Measurements from ENCODE around the gene GPR61.

Gene GPR61

GRCh38 chr1:109539676-109540075 lies at the start of gene GPR61:
TSS of gene GPR61 (plus strand) at chr1:109539872. CDS start at chr1:109543023, 3,151 bp downstream.
- Histone ChIP-seq H3K9me3 (ENCODE audit: control insufficient read depth, insufficient read depth, low read length) (no peaks in the 10 kb centered on the region), H3K27ac (ENCODE audit: low read depth, low read length) (no peak within 1 kb of the TSS), H3K36me3 (ENCODE audit: control insufficient read depth, insufficient read depth, low read length) (no peaks in the 10 kb centered on the region), H3K4me3 (ENCODE audit: low read depth, low read length) (no peak within 1 kb of the TSS; the same call in 1 of the 2 replicates), H3K27me3 (ENCODE audit: control insufficient read depth, insufficient read depth, low read length) (no peaks in the 10 kb centered on the region), H3K4me1 (ENCODE audit: control insufficient read depth, insufficient read depth, low read length) (peaks cover 5% of the 10 kb centered on the region; the same call in 1 of the 2 replicates), H3K9ac (ENCODE audit: low read depth, low read length) (no peak within 1 kb of the TSS)

- Histone ChIP-seq H3K4me1 (ENCODE audit: control insufficient read depth, insufficient read depth, low read length) (peaks cover 7% of the 10 kb centered on the region; the same call in 1 of the 2 replicates), H3K9ac (ENCODE audit: low read depth, low read length) (no peak overlapping the region), H3K27ac (ENCODE audit: low read depth, low read length) (no peak overlapping the region), H3K27me3 (ENCODE audit: control insufficient read depth, insufficient read depth, low read length) (no peaks in the 10 kb centered on the region), H3K9me3 (ENCODE audit: control insufficient read depth, insufficient read depth, low read length) (no peaks in the 10 kb centered on the region), H3K36me3 (ENCODE audit: control insufficient read depth, insufficient read depth, low read length) (peaks cover 44% of the 10 kb centered on the region; the same call in 1 of the 2 replicates), H3K4me3 (ENCODE audit: low read depth, low read length) (no peak overlapping the region)
These were observed 49.4 kb upstream of the GPR61 start for GRCh38 chr1:109490029-109490933.

GRCh38 chr1:109490934-109491302 lies 48.8 kb upstream of the GPR61 start:
- Histone ChIP-seq H3K36me3 (ENCODE audit: control insufficient read depth, insufficient read depth, low read length) (peaks cover 40% of the 10 kb centered on the region; the same call in 1 of the 2 replicates), H3K9me3 (ENCODE audit: control insufficient read depth, insufficient read depth, low read length) (no peaks in the 10 kb centered on the region), H3K4me3 (ENCODE audit: low read depth, low read length) (no peak overlapping the region), H3K9ac (ENCODE audit: low read depth, low read length) (no peak overlapping the region), H3K4me1 (ENCODE audit: control insufficient read depth, insufficient read depth, low read length) (0 out of 2 replicates have a peak, but pooled peaks cover 3% of the 10 kb centered on the region), H3K27ac (ENCODE audit: low read depth, low read length) (no peak overlapping the region), H3K27me3 (ENCODE audit: control insufficient read depth, insufficient read depth, low read length) (no peaks in the 10 kb centered on the region)

- Histone ChIP-seq H3K36me3 (ENCODE audit: control insufficient read depth, insufficient read depth, low read length) (peaks cover 36% of the 10 kb centered on the region; the same call in 1 of the 2 replicates), H3K9ac (ENCODE audit: low read depth, low read length) (no peak overlapping the region), H3K9me3 (ENCODE audit: control insufficient read depth, insufficient read depth, low read length) (no peaks in the 10 kb centered on the region), H3K4me1 (ENCODE audit: control insufficient read depth, insufficient read depth, low read length) (0 out of 2 replicates have a peak, but pooled peaks cover 3% of the 10 kb centered on the region), H3K4me3 (ENCODE audit: low read depth, low read length) (no peak overlapping the region), H3K27me3 (ENCODE audit: control insufficient read depth, insufficient read depth, low read length) (no peaks in the 10 kb centered on the region), H3K27ac (ENCODE audit: low read depth, low read length) (no peak overlapping the region)
These were observed 48.3 kb upstream of the GPR61 start for GRCh38 chr1:109491372-109491771.

GRCh38 chr1:109492779-109493178 lies 46.9 kb upstream of the GPR61 start:
- H3K9ac ChIP-seq (ENCODE audit: low read depth, low read length) = no peak overlapping the region
- H3K4me1 ChIP-seq (ENCODE audit: control insufficient read depth, insufficient read depth, low read length) = peaks cover 8% of the 10 kb centered on the region; the same call in 1 of the 2 replicates
- no peak overlapping the region for H3K27ac ChIP-seq (ENCODE audit: low read depth, low read length)
- H3K4me3 ChIP-seq (ENCODE audit: low read depth, low read length) = no peak overlapping the region
- H3K27me3 ChIP-seq (ENCODE audit: control insufficient read depth, insufficient read depth, low read length) = no peaks in the 10 kb centered on the region
- peaks cover 30% of the 10 kb centered on the region; the same call in 1 of the 2 replicates for H3K36me3 ChIP-seq (ENCODE audit: control insufficient read depth, insufficient read depth, low read length)
- H3K9me3 ChIP-seq (ENCODE audit: control insufficient read depth, insufficient read depth, low read length) = no peaks in the 10 kb centered on the region

- H3K27me3 ChIP-seq (ENCODE audit: control insufficient read depth, insufficient read depth, low read length) = no peaks in the 10 kb centered on the region
- H3K4me3 ChIP-seq (ENCODE audit: low read depth, low read length) = no peak overlapping the region
- no peaks in the 10 kb centered on the region for H3K9me3 ChIP-seq (ENCODE audit: control insufficient read depth, insufficient read depth, low read length)
- no peak overlapping the region for H3K27ac ChIP-seq (ENCODE audit: low read depth, low read length)
- H3K9ac ChIP-seq (ENCODE audit: low read depth, low read length) = no peak overlapping the region
- H3K4me1 ChIP-seq (ENCODE audit: control insufficient read depth, insufficient read depth, low read length) = peaks cover 13% of the 10 kb centered on the region; the same call in 1 of the 2 replicates
- H3K36me3 ChIP-seq (ENCODE audit: control insufficient read depth, insufficient read depth, low read length) = peaks cover 25% of the 10 kb centered on the region; the same call in 1 of the 2 replicates
These were observed 46.4 kb upstream of the GPR61 start for GRCh38 chr1:109493227-109493626.

GRCh38 chr1:109493805-109494539 lies 45.7 kb upstream of the GPR61 start, which contains the start of gene CYB561D1:
TSS of gene CYB561D1 (plus strand) at chr1:109494094. CDS start at chr1:109494140, 46 bp downstream.
- Histone ChIP-seq H3K9me3 (ENCODE audit: control insufficient read depth, insufficient read depth, low read length) (no peaks in the 10 kb centered on the region), H3K27me3 (ENCODE audit: control insufficient read depth, insufficient read depth, low read length) (no peaks in the 10 kb centered on the region), H3K27ac (ENCODE audit: low read depth, low read length) (peak within 1 kb of the TSS; percentile 44), H3K9ac (ENCODE audit: low read depth, low read length) (no peak within 1 kb of the TSS), H3K4me3 (ENCODE audit: low read depth, low read length) (peak within 1 kb of the TSS; percentile 96), H3K36me3 (ENCODE audit: control insufficient read depth, insufficient read depth, low read length) (peaks cover 22% of the 10 kb centered on the region; the same call in 1 of the 2 replicates), H3K4me1 (ENCODE audit: control insufficient read depth, insufficient read depth, low read length) (peaks cover 17% of the 10 kb centered on the region)

GRCh38 chr1:109495738-109496137 lies 43.9 kb upstream of the GPR61 start:
- peaks cover 13% of the 10 kb centered on the region; the same call in 1 of the 2 replicates for H3K36me3 ChIP-seq (ENCODE audit: control insufficient read depth, insufficient read depth, low read length)

GRCh38 chr1:109497449-109498160 lies 42.1 kb upstream of the GPR61 start:
- no peaks in the 10 kb centered on the region for H3K9me3 ChIP-seq (ENCODE audit: control insufficient read depth, insufficient read depth, low read length)
- no peaks in the 10 kb centered on the region for H3K27me3 ChIP-seq (ENCODE audit: control insufficient read depth, insufficient read depth, low read length)
- no peak overlapping the region for H3K4me3 ChIP-seq (ENCODE audit: low read depth, low read length)
- peak overlapping the region; percentile 57 for H3K27ac ChIP-seq (ENCODE audit: low read depth, low read length)
- no peaks in the 10 kb centered on the region for H3K36me3 ChIP-seq (ENCODE audit: control insufficient read depth, insufficient read depth, low read length)
- H3K4me1 ChIP-seq (ENCODE audit: control insufficient read depth, insufficient read depth, low read length) = peaks cover 20% of the 10 kb centered on the region
- no peak overlapping the region for H3K9ac ChIP-seq (ENCODE audit: low read depth, low read length)

More at GRCh38 chr1:109495738-109496137, 43.9 kb upstream of the GPR61 start:
- Histone ChIP-seq H3K9ac (ENCODE audit: low read depth, low read length) (no peak overlapping the region), H3K27ac (ENCODE audit: low read depth, low read length) (no peak overlapping the region), H3K4me1 (ENCODE audit: control insufficient read depth, insufficient read depth, low read length) (peaks cover 20% of the 10 kb centered on the region), H3K9me3 (ENCODE audit: control insufficient read depth, insufficient read depth, low read length) (no peaks in the 10 kb centered on the region), H3K27me3 (ENCODE audit: control insufficient read depth, insufficient read depth, low read length) (no peaks in the 10 kb centered on the region), H3K4me3 (ENCODE audit: low read depth, low read length) (no peak overlapping the region)

GRCh38 chr1:109498161-109498801 lies 41.4 kb upstream of the GPR61 start:
- H3K27me3 ChIP-seq (ENCODE audit: control insufficient read depth, insufficient read depth, low read length) = no peaks in the 10 kb centered on the region
- H3K9me3 ChIP-seq (ENCODE audit: control insufficient read depth, insufficient read depth, low read length) = no peaks in the 10 kb centered on the region
- H3K36me3 ChIP-seq (ENCODE audit: control insufficient read depth, insufficient read depth, low read length) = no peaks in the 10 kb centered on the region
- H3K4me3 ChIP-seq (ENCODE audit: low read depth, low read length) = no peak overlapping the region
- peak overlapping the region; percentile 57 for H3K27ac ChIP-seq (ENCODE audit: low read depth, low read length)
- peaks cover 20% of the 10 kb centered on the region for H3K4me1 ChIP-seq (ENCODE audit: control insufficient read depth, insufficient read depth, low read length)
- H3K9ac ChIP-seq (ENCODE audit: low read depth, low read length) = no peak overlapping the region

All from HUES48 (cell line).